T-helper 22 cell (primary cell): ENCODE results near the gene OSBPL1A.
A peak's percentile ranks its signal among the peaks of the same experiment; 100 is the strongest.
"Not testable (repeated sequence)": the region's sequence is repeated elsewhere in the genome, so short reads cannot be mapped to it uniquely, and the experiment has no call there.

Experiments used
- DNase-seq: peaks from one replicate; pipeline ENCODE4 v3.0.0-alpha.2; 2020; ENCODE audit warnings: low read depth

OSBPL1A gene

GRCh38 chr18:24185805-24186204 is 211.8 kb downstream of the OSBPL1A start:
- no peak for DNase-seq

DNA sequence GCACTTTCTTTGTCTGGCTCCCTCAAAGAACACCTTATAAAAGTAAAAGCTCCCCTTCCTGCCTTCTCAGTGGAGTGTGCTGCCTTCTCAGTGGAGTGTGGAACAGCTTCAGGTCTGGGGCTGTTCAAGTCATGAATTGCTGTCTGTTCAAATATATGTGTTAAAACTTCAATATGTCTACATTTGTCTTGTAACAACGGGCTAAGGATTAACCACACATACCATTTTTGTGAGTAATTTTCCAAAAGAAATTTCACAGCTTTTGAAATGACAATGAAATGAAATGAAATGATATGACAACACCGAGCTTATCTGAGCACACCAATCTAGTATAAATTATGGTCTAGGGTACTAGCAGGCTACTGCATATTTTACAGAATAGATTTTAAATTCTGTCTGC is 215.8 kb downstream of the OSBPL1A start:
- DNase-seq, result no peak

DNA sequence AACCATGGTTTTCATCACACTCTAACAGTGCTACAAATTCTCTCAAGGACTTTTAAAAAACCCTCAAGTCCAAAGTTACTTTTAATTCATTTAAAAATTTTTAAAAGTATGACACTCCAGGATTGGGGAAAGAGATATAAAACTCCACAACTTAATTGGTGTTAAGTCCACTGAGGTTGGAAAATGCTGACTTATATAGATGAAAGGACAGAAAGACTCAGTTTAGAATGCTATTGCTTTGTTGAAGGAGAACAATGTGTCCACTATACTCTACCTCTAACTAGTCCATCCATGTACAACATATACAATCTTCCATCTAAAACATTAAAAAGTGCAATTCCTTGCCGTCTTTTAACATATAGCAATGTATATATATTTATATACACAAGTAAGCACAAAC is 217.6 kb downstream of the OSBPL1A start:
- DNase-seq, result no peak

GRCh38 chr18:24177499-24178133 is 220.0 kb downstream of the OSBPL1A start:
- DNase-seq, result no peak

DNA sequence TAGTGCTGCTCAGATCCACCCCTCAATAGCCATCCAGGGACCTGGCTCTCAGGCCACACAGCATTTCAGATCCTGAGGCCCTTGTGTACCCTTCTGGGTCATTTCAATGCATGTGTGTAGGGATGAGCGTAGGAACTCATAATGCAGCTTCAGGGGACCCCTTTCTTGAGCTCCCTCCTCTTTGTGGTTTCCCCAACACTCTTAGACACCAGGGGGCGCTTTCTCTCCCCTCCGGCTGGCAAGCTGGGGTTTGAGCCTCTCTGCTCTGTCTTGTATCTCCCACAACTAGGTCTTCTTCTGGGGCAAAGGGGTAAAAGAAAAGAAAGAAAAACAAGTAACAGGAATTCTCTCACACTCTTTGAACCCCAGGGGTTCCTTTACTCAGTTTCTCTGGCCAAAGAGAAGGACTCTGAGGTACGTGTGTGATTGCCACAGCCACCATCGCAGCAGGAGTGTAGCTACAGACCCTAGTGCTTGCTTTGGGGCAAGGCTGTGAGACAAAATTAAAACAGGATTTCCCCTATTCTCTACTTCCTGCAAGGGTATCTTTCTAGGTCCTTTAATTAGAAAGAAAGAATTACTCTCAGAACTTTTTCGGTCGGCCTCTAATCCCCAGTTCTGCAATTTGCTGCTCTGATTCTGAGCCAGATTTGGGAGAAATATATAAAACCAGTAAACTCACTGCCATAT is 220.8 kb downstream of the OSBPL1A start:
- no peak for DNase-seq

- DNase-seq, result no peak
Observed at GRCh38 chr18:24173997-24174396, 223.6 kb downstream of the OSBPL1A start.

GRCh38 chr18:24170360-24170759 is 227.3 kb downstream of the OSBPL1A start:
- DNase-seq, result no peak

GRCh38 chr18:24168496-24168895 is 229.1 kb downstream of the OSBPL1A start:
- DNase-seq, result no peak

DNA sequence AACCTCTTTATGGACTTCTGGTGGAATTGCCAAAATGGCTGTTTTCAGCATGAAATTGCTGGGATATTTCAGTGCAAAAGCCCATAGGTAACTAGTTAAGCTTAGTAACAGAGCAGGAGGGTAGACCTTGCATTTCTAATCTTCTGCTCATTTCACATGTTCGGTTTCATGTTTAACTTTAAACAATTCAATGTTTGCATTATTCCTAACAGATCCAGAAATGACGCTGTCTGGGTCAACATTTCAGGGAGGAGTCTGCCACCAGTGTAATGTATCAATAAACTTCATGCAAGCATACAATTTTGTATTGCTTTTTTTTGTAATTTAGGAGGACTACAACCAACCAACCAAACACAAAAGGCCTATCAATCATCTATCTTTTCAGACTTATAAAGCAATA is 236.3 kb downstream of the OSBPL1A start:
- no peak for DNase-seq

DNA sequence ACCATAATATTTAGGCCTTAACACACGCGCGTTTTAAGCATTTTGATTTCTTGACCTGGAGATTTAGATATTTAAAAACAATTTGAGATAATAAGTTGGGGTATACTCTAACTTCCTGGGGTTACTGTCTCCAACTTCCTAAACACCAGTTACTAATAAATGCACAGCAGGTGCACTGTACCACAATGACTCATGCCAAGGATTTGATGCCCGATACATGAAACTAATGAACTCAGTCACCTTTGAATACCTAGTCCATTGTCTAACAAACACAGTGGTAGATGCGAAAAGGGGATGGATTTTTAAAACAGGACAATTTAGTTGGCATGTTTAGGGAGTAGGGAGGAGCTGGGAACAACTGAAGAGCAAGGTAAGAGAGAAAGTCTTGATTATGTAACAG is 237.5 kb downstream of the OSBPL1A start:
- no peak for DNase-seq

- DNase-seq, result no peak
Observed at GRCh38 chr18:24157855-24158254, 239.8 kb downstream of the OSBPL1A start.

DNA sequence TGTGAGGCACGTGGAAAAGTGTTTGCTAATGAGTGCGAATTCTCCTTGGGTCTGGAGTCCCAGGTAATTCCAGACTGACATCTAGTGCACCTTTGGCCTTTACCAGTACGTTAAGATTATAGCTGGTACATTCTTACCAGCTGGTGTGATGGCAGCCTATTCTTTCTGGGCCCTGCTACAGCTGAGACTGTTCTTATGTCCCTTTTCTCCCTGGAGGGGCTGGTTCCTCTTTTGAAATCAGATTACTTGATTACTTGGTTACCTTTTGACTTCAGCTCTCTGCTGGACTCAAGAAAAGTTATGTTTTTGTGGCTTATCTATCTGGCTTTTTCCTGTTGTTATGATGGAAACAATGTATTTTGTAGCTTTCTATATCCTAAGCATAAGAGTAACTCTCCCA is 244.2 kb downstream of the OSBPL1A start:
- no peak for DNase-seq

GRCh38 chr18:24149591-24149990 is 248.0 kb downstream of the OSBPL1A start:
- DNase-seq, result not testable (repeated sequence)

GRCh38 chr18:24142376-24142775 is 255.2 kb downstream of the OSBPL1A start:
- DNase-seq, result no peak

DNA sequence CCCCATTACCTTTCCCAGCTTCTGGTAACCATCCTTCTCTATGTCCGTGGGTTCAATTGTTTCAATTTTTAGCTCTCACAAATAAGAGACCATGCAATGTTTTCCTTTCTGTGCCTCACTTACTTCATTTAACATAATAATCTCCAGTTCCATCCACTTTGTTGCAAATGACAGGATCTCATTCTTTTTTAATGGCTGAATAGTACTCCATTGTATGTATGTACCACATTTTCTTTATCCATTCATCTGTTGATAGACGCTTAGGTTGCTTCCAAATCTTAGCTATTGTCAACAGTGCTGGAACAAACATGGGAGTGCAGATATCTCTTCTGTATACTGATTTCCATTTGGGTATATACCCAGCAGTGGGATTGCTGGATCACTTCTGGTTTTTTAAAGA is 256.9 kb downstream of the OSBPL1A start:
- no peak for DNase-seq

DNA sequence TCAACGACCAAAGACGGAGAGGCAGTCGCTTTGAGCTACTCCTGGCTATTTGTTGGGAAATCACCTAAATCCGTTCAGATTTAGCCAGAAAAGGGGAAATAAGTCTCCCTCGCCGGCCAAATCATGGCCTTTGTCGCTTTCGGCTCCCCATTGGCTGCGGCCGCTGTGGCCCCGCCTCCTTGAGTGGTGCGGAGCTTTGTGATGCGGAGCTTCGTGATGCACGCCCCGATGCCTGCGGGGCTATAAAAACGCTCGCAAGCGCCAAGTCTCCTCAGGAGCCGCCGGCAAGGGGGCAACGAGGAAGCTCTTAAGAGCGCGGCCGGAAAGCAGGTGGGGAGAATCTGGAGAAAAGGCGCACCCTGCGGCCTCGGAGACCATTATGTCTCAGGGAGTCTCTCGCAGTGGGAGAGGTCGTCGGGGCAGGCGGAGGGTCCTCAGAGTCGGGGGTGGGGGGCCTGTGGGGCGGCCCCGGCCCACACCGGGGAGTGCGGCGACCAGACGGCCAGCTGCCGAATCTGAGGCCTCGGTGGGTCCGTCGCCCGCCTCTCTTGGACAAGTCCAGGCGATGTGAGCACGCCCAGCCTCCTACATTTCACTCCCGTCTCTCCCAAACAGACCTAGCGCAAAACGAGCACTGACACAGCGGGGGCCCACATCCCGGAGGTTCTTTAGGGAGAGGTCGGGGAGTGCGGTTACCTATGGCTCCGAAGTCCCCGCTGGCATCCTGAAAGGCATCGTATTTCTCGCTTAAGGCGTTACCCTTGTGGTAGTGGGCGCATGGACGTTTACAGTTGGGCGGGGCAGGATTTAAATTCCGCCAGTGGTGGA is 258.6 kb downstream of the OSBPL1A start, which contains the start of gene CABYR:
CABYR (plus strand) TSS at position 274 of the 828 bp plus-strand sequence. CDS start 4,053 bp downstream, outside the sequence.
- DNase-seq, result peak; percentile 74

GRCh38 chr18:24138409-24138788 is 259.2 kb downstream of the OSBPL1A start:
- DNase-seq, result no peak

GRCh38 chr18:24136967-24137373 is 260.7 kb downstream of the OSBPL1A start:
- DNase-seq, result no peak

GRCh38 chr18:24130494-24130893 is 267.1 kb downstream of the OSBPL1A start:
- DNase-seq, result no peak

DNA sequence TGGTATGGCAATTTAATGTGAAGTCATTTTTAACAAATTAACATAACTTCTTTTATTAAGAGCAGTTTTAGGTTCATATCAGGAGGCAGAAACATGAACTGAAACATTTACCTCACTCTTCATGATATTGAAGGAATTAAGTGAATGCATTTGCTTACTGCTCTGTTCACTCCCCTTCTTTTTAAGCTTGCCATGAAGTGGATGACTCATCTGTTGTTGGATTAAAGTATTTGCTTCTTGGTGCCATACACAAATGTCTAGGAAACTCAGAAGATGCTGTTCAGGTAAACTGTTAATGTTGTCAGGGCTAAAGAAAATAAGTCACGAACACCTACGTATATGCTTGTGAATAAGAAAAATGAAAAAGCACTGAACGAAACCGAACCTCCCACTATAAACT is 268.9 kb downstream of the OSBPL1A start:
- no peak for DNase-seq

DNA sequence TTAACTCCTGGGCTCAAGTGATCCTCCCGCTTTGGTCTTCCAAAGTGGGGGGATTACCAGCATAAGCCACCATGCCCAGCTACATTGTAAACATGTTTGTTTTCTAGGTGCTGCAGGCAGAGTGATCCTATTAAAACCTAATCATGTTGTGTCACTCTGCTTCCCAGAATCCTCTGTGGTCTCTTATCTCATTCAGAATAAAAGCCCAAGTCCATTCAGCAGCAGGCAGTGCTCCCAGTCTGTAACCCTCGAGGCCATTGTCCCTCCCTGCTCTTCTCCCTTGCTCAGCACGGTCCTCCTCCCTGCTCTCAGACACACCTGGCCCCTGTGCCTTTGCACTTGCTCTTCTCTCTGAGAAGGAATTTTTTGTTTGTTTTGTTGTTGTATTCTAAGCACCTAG is 269.9 kb downstream of the OSBPL1A start:
- no peak for DNase-seq

GRCh38 chr18:24126155-24126961 is 271.3 kb downstream of the OSBPL1A start:
- DNase-seq, result no peak
